ENCODE measurements around the gene STK11IP. TPM values are rescaled to one million over a fixed set of nuclear protein-coding genes. Genes with fewer than 3 reads are reported as not detected.

STK11IP gene
- total and polyA plus RNA-seq, 2 of the 4 experiments (the other 2 are of a cell fraction), result 14.5 to 19.7 TPM

DNA sequence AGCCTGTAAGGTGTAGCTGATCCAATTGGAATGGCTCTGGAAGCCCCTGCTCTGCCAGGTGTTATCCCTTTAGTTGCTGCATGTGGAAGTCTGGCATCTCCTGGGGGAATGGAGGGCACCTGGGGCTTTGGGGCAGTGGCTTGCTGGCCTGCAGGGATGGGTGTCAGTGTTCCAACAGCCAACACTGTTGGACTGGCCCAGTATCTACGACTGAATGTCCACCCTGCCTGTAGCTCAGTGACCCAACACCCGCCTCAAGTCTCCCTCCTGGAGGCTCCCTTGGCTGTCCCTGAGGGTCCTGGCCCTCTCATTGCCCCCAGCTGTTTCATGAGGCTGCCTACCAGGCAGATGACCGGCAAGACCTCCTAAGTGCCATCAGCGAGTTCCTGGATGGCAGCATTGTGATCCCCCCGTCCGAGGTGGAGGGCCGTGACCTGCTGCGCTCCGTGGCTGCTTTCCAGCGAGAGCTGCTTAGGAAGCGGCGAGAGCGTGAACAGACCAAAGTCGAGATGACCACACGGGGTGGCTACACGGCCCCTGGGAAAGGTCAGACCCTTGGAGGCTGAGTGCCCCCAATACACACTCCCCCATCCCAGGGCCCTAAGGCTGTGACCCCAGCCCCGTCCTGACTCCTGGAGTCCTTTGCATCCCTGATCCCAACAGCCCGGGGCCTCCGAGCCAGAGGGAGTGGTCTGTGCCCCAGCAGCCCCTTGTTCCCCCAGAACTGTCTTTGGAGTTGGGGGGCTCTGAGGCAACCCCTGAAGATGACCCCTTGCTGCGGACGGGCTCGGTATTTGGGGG lies 37.5 kb downstream of the STK11IP start:
- Histone ChIP-seq H3K36me3 (ENCODE audit: control insufficient read depth, insufficient read depth, low read length) (peaks cover 5% of the 10 kb centered on the region; the same call in 1 of the 2 replicates), H4K5ac (ENCODE audit: low read depth, low read length) (no peak overlapping the region), H3K79me1 (ENCODE audit: low read depth in 1 of 2, low read length in 2 of 2) (no peaks in the 10 kb centered on the region), H2AFZ (replicated peaks; ENCODE audit: low read length, poor library complexity) (peak overlapping the region; percentile 35), H2AK9ac (replicated peaks; ENCODE audit: low read depth, low read length, poor library complexity) (no peak overlapping the region), H2AK5ac (ENCODE audit: low read depth, low read length) (no peak overlapping the region), H3K23ac (ENCODE audit: low read depth, low read length) (no peak overlapping the region), H3K56ac (ENCODE audit: extremely low read depth, insufficient read depth, low read length) (no peak overlapping the region), H3K4ac (ENCODE audit: low read depth, low read length) (no peak overlapping the region), H3K4me1 (ENCODE audit: control insufficient read depth, insufficient read depth, low read length) (no peaks in the 10 kb centered on the region; the same call in 1 of the 2 replicates), H4K20me1 (ENCODE audit: insufficient read depth, low read length) (no peaks in the 10 kb centered on the region; the same call in 1 of the 2 replicates), H4K8ac (ENCODE audit: low read depth in 2 of 2, low read length in 2 of 2) (no peak overlapping the region), H3K9me3 (ENCODE audit: control insufficient read depth, insufficient read depth, low read length) (no peaks in the 10 kb centered on the region), H3K9me1 (ENCODE audit: insufficient read depth, low read length) (no peaks in the 10 kb centered on the region), H2BK5ac (ENCODE audit: low read depth, low read length, poor library complexity, severe bottlenecking) (no peak overlapping the region), H3K14ac (replicated peaks; ENCODE audit: low read depth, low read length) (no peak overlapping the region), H3K9ac (ENCODE audit: low read depth, low read length) (no peak overlapping the region), H3K27me3 (ENCODE audit: control insufficient read depth, insufficient read depth, low read length) (no peaks in the 10 kb centered on the region), H4K91ac (ENCODE audit: insufficient read depth, low read depth, low read length) (no peak overlapping the region), H2BK15ac (ENCODE audit: low read depth, low read length) (no peak overlapping the region), H3K27ac (ENCODE audit: insufficient read depth, low read length) (no peak overlapping the region), H3K4me3 (ENCODE audit: insufficient read depth, low read depth, low read length) (no peak overlapping the region), H2BK20ac (ENCODE audit: low read depth, low read length) (no peak overlapping the region), H3K4me2 (ENCODE audit: low read depth, low read length) (no peak overlapping the region), H2BK120ac (ENCODE audit: low read depth, low read length) (no peak overlapping the region), H3K18ac (ENCODE audit: low read depth, low read length) (no peak overlapping the region)
- ChIA-PET CTCF (no interaction called here), POLR2A (ENCODE audit: unreplicated experiment) (no interaction called here)
- in situ Hi-C loops (cut with MboI; ENCODE audit: low sequenced_read_pairs), result no loop called here
- 71% methylated on average over 5 of the region's 22 CpGs; no CpG with 5 or more reads in 1 of the 2 experiments for WGBS, 2 experiments (ENCODE audit: extremely low coverage in 2 of 2, insufficient read length in 1 of 2)
- intact Hi-C loops (cut with micrococcal nuclease), result no loop called here
- BruUV-seq (replicated peaks), result no TSS peak
- dilution Hi-C loops (cut with HindIII; ENCODE audit: low sequenced_read_pairs, unreplicated experiment), result no loop called here
- no peak for ATAC-seq (ENCODE audit: low read depth)
- no peak for DNase-seq
- no peak for TF ChIP-seq MXI1 (IDR thresholded peaks at IDR 0.05; ENCODE audit: borderline replicate concordance, low read depth, low read length)
- TF ChIP-seq NFE2L2 (IDR thresholded peaks at IDR 0.05; ENCODE audit: low read depth, low read length), result no peak
- no peak for TF ChIP-seq MAFK (IDR thresholded peaks at IDR 0.05; ENCODE audit: low read depth, low read length)
- no peak for TF ChIP-seq CTCF (conservative IDR thresholded peaks at IDR 0.05; ENCODE audit: low read depth, low read length)
- TF ChIP-seq RCOR1 (IDR thresholded peaks at IDR 0.05; ENCODE audit: insufficient replicate concordance, low read length), result no peak
- TF ChIP-seq ELK1 (IDR thresholded peaks at IDR 0.05; ENCODE audit: borderline replicate concordance, low read depth, low read length), result no peak
- TF ChIP-seq FOS (IDR thresholded peaks at IDR 0.05; ENCODE audit: low read depth, low read length), result no peak
- no peak for TF ChIP-seq BHLHE40 (IDR thresholded peaks at IDR 0.05; ENCODE audit: low read depth, low read length)
- TF ChIP-seq RAD21 (IDR thresholded peaks at IDR 0.05; ENCODE audit: low read length), result no peak
- no peak for TF ChIP-seq RFX5 (IDR thresholded peaks at IDR 0.05; ENCODE audit: low read depth, low read length)
- TF ChIP-seq POLR2A (IDR thresholded peaks at IDR 0.05; ENCODE audit: low read depth, low read length), result no peak
- no peak for TF ChIP-seq SMC3 (IDR thresholded peaks at IDR 0.05; ENCODE audit: low read depth, low read length)
- no peak for TF ChIP-seq MAZ (IDR thresholded peaks at IDR 0.05; ENCODE audit: borderline replicate concordance, low read depth, low read length)
- no peak for TF ChIP-seq CHD1 (IDR thresholded peaks at IDR 0.05; ENCODE audit: low read depth, low read length)
- TF ChIP-seq USF2 (IDR thresholded peaks at IDR 0.05; ENCODE audit: low read depth, low read length), result no peak

All from IMR-90 (cell line).